H1 (cell line): ENCODE data around the gene ZNF691. TPM values are rescaled to one million over a fixed set of nuclear protein-coding genes. Genes with fewer than 3 reads are reported as not detected.
A peak's percentile ranks its signal among the peaks of the same experiment; 100 is the strongest.

Experiments used
- CTCF ChIA-PET: fragments of 300-600 bp; sonication (Branson Sonifier 250); formaldehyde crosslinking; loops from one replicate; lab custom pipeline; 2021; ENCODE audit not compliant: partially characterized antibody; lab: Charles Lee
- POLR2A ChIA-PET: fragments of 300-600 bp; sonication (Branson Sonifier 250); formaldehyde crosslinking; loops from one replicate; lab custom pipeline; 2021; ENCODE audit warnings: inconsistent platforms; ENCODE audit not compliant: partially characterized antibody; lab: Charles Lee
- DNase-seq, 2 experiments: peaks; one replicate each; pipeline versions ENCODE4 v3.0.0 to v3.0.0-alpha.2; 2010 to 2022; ENCODE audit warnings: low spot score in 2 of 2, low read depth in 1 of 2, mixed read lengths in 1 of 2
- FAIRE-seq: peaks from 2 replicates; lab custom pipeline; 2011; peaks lifted over from hg19 to GRCh38; lab: Jason Lieb, UNC
- H2AFZ ChIP-seq: 2 replicates; pipeline ENCODE4 v1.8.1; 2012; ENCODE audit warnings: low read length, inconsistent platforms
- H2AK5ac ChIP-seq: 2 replicates; pipeline ENCODE4 v1.6.1; 2013; ENCODE audit warnings: low read depth, low read length
- H2BK120ac ChIP-seq: replicated peaks from 2 replicates; pipeline ENCODE3; 2013; ENCODE audit warnings: low read depth, low read length, inconsistent platforms
- H2BK12ac ChIP-seq: 2 replicates; pipeline ENCODE4 v1.6.1; 2013; ENCODE audit warnings: low read depth, low read length
- H2BK15ac ChIP-seq: 2 replicates; pipeline ENCODE4 v1.6.1; 2013; ENCODE audit warnings: low read length
- H2BK20ac ChIP-seq: 2 replicates; pipeline ENCODE4 v1.6.1; 2013; ENCODE audit warnings: low read length
- H2BK5ac ChIP-seq: 2 replicates; pipeline ENCODE4 v1.6.1; 2013; ENCODE audit warnings: low read depth, low read length
- H3K14ac ChIP-seq: 2 replicates; pipeline ENCODE4 v1.6.1; 2013; ENCODE audit warnings: inconsistent platforms; ENCODE audit not compliant: insufficient read length
- H3K18ac ChIP-seq: 2 replicates; pipeline ENCODE4 v1.6.1; 2013; ENCODE audit warnings: low read length; ENCODE audit errors: extremely low read depth
- H3K23ac ChIP-seq: 2 replicates; pipeline ENCODE4 v1.6.1; 2013; ENCODE audit warnings: inconsistent platforms; ENCODE audit not compliant: insufficient read length
- H3K23me2 ChIP-seq: 2 replicates; pipeline ENCODE4 v1.6.1; 2013; ENCODE audit warnings: low read depth, low read length
- H3K27ac ChIP-seq: 2 replicates; pipeline ENCODE4 v1.6.1; 2011; ENCODE audit warnings: low read depth, low read length, inconsistent platforms
- H3K27me3 ChIP-seq, 4 experiments: replicated peaks in 1 of 4; 1 replicate in 1 of 4; 2 replicates in 3 of 4; pipeline versions ENCODE4 v1.6.1 to v1.8.1; 2011 to 2013; ENCODE audit warnings: low read length in 3 of 4, mild to moderate bottlenecking in 3 of 4, inconsistent platforms in 2 of 4, mixed read lengths in 2 of 4, moderate library complexity in 1 of 4; ENCODE audit not compliant: control insufficient read depth in 3 of 4, insufficient read depth in 3 of 4; ENCODE audit errors: extremely low read depth in 1 of 4
- H3K36me3 ChIP-seq, 4 experiments: 2 replicates each; pipeline versions ENCODE4 v1.6.1 to v1.8.1; 2011 to 2013; ENCODE audit warnings: mild to moderate bottlenecking in 4 of 4, low read length in 3 of 4, moderate library complexity in 2 of 4, control low read depth in 1 of 4, inconsistent platforms in 1 of 4; ENCODE audit not compliant: insufficient read depth in 4 of 4, control insufficient read depth in 2 of 4
- H3K4ac ChIP-seq: replicated peaks from 2 replicates; pipeline ENCODE3; 2013; ENCODE audit warnings: low read length, low read depth, mixed read lengths, inconsistent platforms; ENCODE audit not compliant: insufficient read length
- H3K4me1 ChIP-seq, 4 experiments: replicated peaks in 1 of 4; 1 replicate in 1 of 4; 2 replicates in 3 of 4; pipeline versions ENCODE4 v1.6.1 to v1.8.1; 2011 to 2013; ENCODE audit warnings: low read length in 3 of 4, inconsistent platforms in 2 of 4, mixed read lengths in 1 of 4; ENCODE audit not compliant: insufficient read depth in 4 of 4, control insufficient read depth in 3 of 4
- H3K4me2 ChIP-seq, 2 experiments: 2 replicates each; pipeline versions ENCODE4 v1.6.1 to v1.8.1; 2011 to 2013; ENCODE audit warnings: low read depth in 2 of 2, low read length in 2 of 2, control low read depth in 1 of 2, inconsistent platforms in 1 of 2, mild to moderate bottlenecking in 1 of 2; ENCODE audit not compliant: insufficient read depth in 1 of 2
- H3K4me3 ChIP-seq, 4 experiments: fragments of 200-600, 300-600 bp in 1 of 4; sonication (generic), shearing (Covaris generic), sonication (Bioruptor Twin) in 1 of 4; 2 replicates each; pipeline versions ENCODE4 v1.5.1 to v1.8.1; 2011 to 2016; ENCODE audit warnings: low read length in 4 of 4, low read depth in 3 of 4, control low read depth in 2 of 4, inconsistent platforms in 2 of 4, mild to moderate bottlenecking in 2 of 4, mixed read lengths in 1 of 4, moderate library complexity in 1 of 4; ENCODE audit not compliant: insufficient read depth in 2 of 4; ENCODE audit errors: extremely low read depth in 1 of 4
- H3K56ac ChIP-seq: replicated peaks from 2 replicates; pipeline ENCODE3; 2013; ENCODE audit warnings: low read depth, mild to moderate bottlenecking, mixed read lengths, low read length, inconsistent platforms; ENCODE audit not compliant: insufficient read length
- H3K79me1 ChIP-seq: 2 replicates; pipeline ENCODE4 v1.6.1; 2013; ENCODE audit warnings: low read depth, low read length, control low read depth
- H3K79me2 ChIP-seq, 2 experiments: 2 replicates each; pipeline versions ENCODE4 v1.6.1 to v1.8.1; 2012 to 2013; ENCODE audit warnings: low read length in 2 of 2, mild to moderate bottlenecking in 2 of 2, inconsistent platforms in 1 of 2; ENCODE audit not compliant: insufficient read depth in 2 of 2, control insufficient read depth in 1 of 2
- H3K9ac ChIP-seq, 4 experiments: replicated peaks in 1 of 4; 1 replicate in 1 of 4; 2 replicates in 3 of 4; pipeline versions ENCODE4 v1.6.1 to v1.8.1; 2011 to 2013; ENCODE audit warnings: low read depth in 3 of 4, low read length in 3 of 4, control low read depth in 2 of 4, mild to moderate bottlenecking in 2 of 4, moderate library complexity in 2 of 4, inconsistent platforms in 1 of 4; ENCODE audit errors: extremely low read depth in 1 of 4
- H3K9me3 ChIP-seq, 2 experiments: 2 replicates each; pipeline versions ENCODE4 v1.6.1 to v1.8.1; 2012 to 2013; ENCODE audit warnings: mild to moderate bottlenecking in 2 of 2, moderate library complexity in 2 of 2, control low read depth in 1 of 2, inconsistent platforms in 1 of 2, low read depth in 1 of 2, low read length in 1 of 2, mixed read lengths in 1 of 2; ENCODE audit not compliant: insufficient read depth in 2 of 2
- H4K20me1 ChIP-seq, 2 experiments: replicated peaks in 1 of 2; 2 replicates each; pipeline versions ENCODE3 to v1.8.1; 2011 to 2013; ENCODE audit warnings: inconsistent platforms in 2 of 2, low read length in 2 of 2, mild to moderate bottlenecking in 1 of 2; ENCODE audit not compliant: insufficient read depth in 2 of 2, control insufficient read depth in 1 of 2
- H4K5ac ChIP-seq: 2 replicates; pipeline ENCODE4 v1.6.1; 2013; ENCODE audit warnings: low read length, low read depth, mixed read lengths, inconsistent platforms; ENCODE audit not compliant: insufficient read length
- H4K8ac ChIP-seq: 2 replicates; pipeline ENCODE4 v1.8.0; 2013; ENCODE audit warnings: mild to moderate bottlenecking, moderate library complexity, low read length, inconsistent platforms; ENCODE audit not compliant: insufficient read depth; ENCODE audit errors: extremely low read depth
- H4K91ac ChIP-seq: replicated peaks from 2 replicates; pipeline ENCODE3; 2013; ENCODE audit warnings: low read length, mixed read lengths, inconsistent platforms; ENCODE audit not compliant: insufficient read length
- ASH2L ChIP-seq: fragments of 200-600, 300-600 bp; sonication (generic); IDR thresholded peaks from one replicate; pipeline ENCODE4 v1.7.1; 2017; ENCODE audit warnings: low read length
- CTBP2 ChIP-seq: IDR thresholded peaks from 2 replicates; pipeline ENCODE4 v1.7.0; 2011; ENCODE audit warnings: borderline replicate concordance, mild to moderate bottlenecking, moderate library complexity, mixed read lengths, low read length; ENCODE audit not compliant: insufficient read depth, insufficient read length
- GABPA ChIP-seq: IDR thresholded peaks from 2 replicates; pipeline ENCODE4 v1.6.1; 2011; ENCODE audit warnings: mild to moderate bottlenecking, low read length, moderate library complexity, borderline replicate concordance; ENCODE audit not compliant: insufficient read depth
- JUN ChIP-seq: IDR thresholded peaks from 2 replicates; pipeline ENCODE4 v1.6.1; 2011; ENCODE audit warnings: low read depth, mild to moderate bottlenecking, improper control_type of control experiment, low read length
- RBBP5 ChIP-seq: IDR thresholded peaks from 2 replicates; pipeline ENCODE4 v1.7.1; 2012; ENCODE audit warnings: low read depth, mild to moderate bottlenecking, inconsistent platforms, low read length, moderate library complexity, borderline replicate concordance
- RXRA ChIP-seq: IDR thresholded peaks from 2 replicates; pipeline ENCODE4 v1.6.1; 2011; ENCODE audit warnings: low read depth, mild to moderate bottlenecking, low read length, moderate library complexity; ENCODE audit not compliant: insufficient read depth
- SAP30 ChIP-seq: fragments of 300-600 bp; sonication (generic); IDR thresholded peaks from 2 replicates; pipeline ENCODE4 v1.7.1; 2012; ENCODE audit warnings: low read length, moderate library complexity, mild to moderate bottlenecking, inconsistent platforms; ENCODE audit not compliant: insufficient read depth, insufficient replicate concordance
- SIN3A ChIP-seq, 2 experiments: IDR thresholded peaks in 1 of 2; conservative IDR thresholded peaks in 1 of 2; 2 replicates each; pipeline ENCODE4 v1.6.1; 2011 to 2012; ENCODE audit warnings: low read length in 2 of 2, improper control_type of control experiment in 1 of 2, low read depth in 1 of 2, mild to moderate bottlenecking in 1 of 2
- WGBS, 2 experiments: shearing (Covaris generic) in 1 of 2; methylation state at CpG; one replicate each; pipeline versions ENCODE4 v1.1.6 to v1.1.7; 2013 to 2015; ENCODE audit warnings: low lambda C conversion rate in 2 of 2, mixed read lengths in 2 of 2, inconsistent platforms in 1 of 2, low coverage in 1 of 2, missing lambda C conversion rate in 1 of 2; ENCODE audit not compliant: insufficient replicate concordance in 2 of 2, insufficient coverage in 1 of 2, insufficient read length in 1 of 2; ENCODE audit errors: extremely low coverage in 1 of 2, missing lambda C conversion rate in 1 of 2; 5-methylcytosine and 5-hydroxymethylcytosine counted together
- polyA plus RNA-seq, 7 experiments: library from polyadenylated mRNA; depleted of rRNA in 3 of 7; stranded (reverse) in 5 of 7; unstranded in 2 of 7; fragments of >200 nt in 5 of 7; fragments of 200-250 nt in 2 of 7; gene quantifications; 1 replicate in 5 of 7; 2 replicates in 1 of 7; 4 replicates in 1 of 7; pipeline versions ENCODE4 v1.2.1 to v1.2.3, GENCODE V29; 2011 to 2013; ENCODE audit warnings: missing spikeins in 2 of 7, mixed read lengths in 2 of 7
- total RNA-seq: library from RNA; stranded (reverse); fragmentation: NEBNext Ultra II Directional; extraction: Animal tissue kit (Norgen Biotek cat#: 25700); gene quantifications from 2 replicates; pipeline ENCODE4 v1.2.1, GENCODE V29; 2021

The ZNF691 gene
- total and polyA plus RNA-seq, 2 of the 8 experiments (the other 6 are each of a cell fraction or from before 2014, with no cell fraction given) = 19.5 TPM

DNA sequence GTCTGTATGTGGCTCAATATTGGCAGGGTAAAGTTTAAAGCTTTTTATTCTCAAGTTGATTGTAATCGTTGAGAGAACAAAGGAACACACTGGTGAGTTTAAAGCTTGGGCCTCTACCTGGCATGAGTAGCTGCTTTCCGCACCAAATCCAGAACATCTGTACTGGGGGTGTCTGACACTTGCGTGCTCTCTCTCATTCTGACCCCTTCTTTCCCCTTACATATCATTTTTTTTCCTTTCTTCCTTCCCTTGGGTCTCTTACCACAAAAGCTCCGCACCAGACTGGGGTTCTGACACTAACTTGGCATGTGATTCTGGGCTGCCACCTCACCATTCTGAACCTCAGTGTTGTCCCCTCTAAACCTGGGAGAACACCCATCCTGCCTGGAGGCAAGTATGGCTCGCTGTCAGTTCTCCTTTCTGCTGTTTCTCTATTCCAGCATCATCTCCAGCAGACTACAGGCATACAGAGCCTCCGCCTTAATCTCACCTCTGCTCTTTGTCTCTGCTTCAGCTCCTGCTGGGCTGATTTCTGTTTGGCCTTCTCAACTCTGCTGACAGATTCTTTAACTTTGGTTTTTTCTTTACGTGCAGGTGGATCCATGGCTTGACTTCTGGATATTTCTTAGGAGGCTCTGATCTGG, 30.4 kb upstream of the ZNF691 start:
- peak overlapping the region; percentile 74 to 83 for H3K4me2 ChIP-seq
- no peak overlapping the region for H3K56ac ChIP-seq
- CTCF ChIA-PET = interaction anchor here (0.8 to 1.6 kb wide), 5 partner anchors 20 to 50 kb away, joined by 3 to 7 read pairs (median 5); partner anchors contain the start of genes C1orf50, P3H1 and ZNF691
- H4K91ac ChIP-seq = no peak overlapping the region
- no peak overlapping the region for H3K23ac ChIP-seq
- peak overlapping the region; percentile 36; the same call in 1 of the 2 replicates for H2BK5ac ChIP-seq
- no peak overlapping the region for H2AFZ ChIP-seq
- H2BK20ac ChIP-seq = no peak overlapping the region
- POLR2A ChIA-PET = interaction anchor here (0.6 to 3.8 kb wide), 18 partner anchors 9 to 552 kb away, joined by 3 to 17 read pairs (median 4); partner anchors contain the start of genes ELOVL1 and ZNF691
- peak in 1 of 2 experiments; percentile 47 for DNase-seq
- H4K20me1 ChIP-seq = peaks cover 0 to 2% of the 10 kb centered on the region in 2 experiments
- H4K5ac ChIP-seq = no peak overlapping the region
- H2BK120ac ChIP-seq = no peak overlapping the region
- H3K9ac ChIP-seq = peak overlapping the region in 2 of 4 experiments; percentile 2 to 68; a peak in 2 of 7 replicates
- no peak for TF ChIP-seq RXRA
- no peak for TF ChIP-seq CTBP2
- TF ChIP-seq JUN = no peak
- TF ChIP-seq SIN3A (conservative IDR thresholded peaks at IDR 0.05 in 1 of 2, IDR thresholded peaks at IDR 0.05 in 1 of 2; ENCODE audit: low read depth in 1 of 2, low read length in 2 of 2) = peak in 1 of 2 experiments; percentile 12; a peak in 1 of 4 replicates
- no peak for TF ChIP-seq GABPA
- no peak for TF ChIP-seq ASH2L
- TF ChIP-seq SAP30 = no peak
- TF ChIP-seq RBBP5 = no peak
- no peak overlapping the region for H2BK15ac ChIP-seq
- H3K4ac ChIP-seq = no peak overlapping the region
- peaks cover 3 to 10% (median 5%) of the 10 kb centered on the region in 4 experiments; a peak in 6 of 7 replicates for H3K4me1 ChIP-seq
- H3K9me3 ChIP-seq = no peaks in the 10 kb centered on the region
- no peak for FAIRE-seq
- H3K79me1 ChIP-seq = no peaks in the 10 kb centered on the region; the same call in 1 of the 2 replicates
- 52% methylated on average over 7 of the region's 7 CpGs; no CpG with 5 or more reads in 1 of the 2 experiments for WGBS, 2 experiments
- H2AK5ac ChIP-seq = no peak overlapping the region
- no peaks in the 10 kb centered on the region for H3K79me2 ChIP-seq
- H3K27ac ChIP-seq = peak overlapping the region; percentile 28; the same call in 1 of the 2 replicates
- H2BK12ac ChIP-seq = no peak overlapping the region
- peak overlapping the region; percentile 60 to 81 (median 69) for H3K4me3 ChIP-seq
- H3K18ac ChIP-seq = peak overlapping the region; percentile 48; the same call in 1 of the 2 replicates
- no peak overlapping the region for H4K8ac ChIP-seq
- no peaks in the 10 kb centered on the region for H3K27me3 ChIP-seq
- H3K36me3 ChIP-seq = no peaks in the 10 kb centered on the region; a peak in 1 of 8 replicates
- peaks cover 6% of the 10 kb centered on the region; the same call in 1 of the 2 replicates for H3K23me2 ChIP-seq
- H3K14ac ChIP-seq = no peak overlapping the region
